DMS53 treated with DMSO at 0.1 percent for 48 hours (cell line): ENCODE data around the gene MYF6.

Experiments
- DNase-seq: peaks from one replicate; lab custom pipeline; 2025; ENCODE audit not compliant: unreplicated experiment; lab: John Stamatoyannopoulos, UW

Gene MYF6

DNA sequence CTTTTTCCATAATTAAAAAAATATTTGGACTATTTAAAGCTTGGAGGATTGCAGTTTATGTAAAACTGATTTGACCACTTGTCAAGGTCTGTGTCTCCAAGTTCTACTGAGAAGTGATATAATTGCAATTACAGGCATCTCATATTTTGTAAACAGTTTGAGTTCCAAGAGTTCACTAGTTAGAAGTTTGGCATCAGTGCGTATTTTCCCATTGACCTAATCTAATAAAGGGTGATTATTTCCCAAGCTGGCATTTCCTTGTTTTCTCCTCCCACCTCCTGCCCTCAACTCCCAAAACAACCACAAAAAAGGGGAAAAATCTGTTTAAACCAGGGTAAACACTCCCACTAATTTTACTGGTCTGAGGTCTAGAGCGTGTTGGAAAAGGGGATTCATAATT is 3.0 kb upstream of the MYF6 start:
- DNase-seq: no peak

DNA sequence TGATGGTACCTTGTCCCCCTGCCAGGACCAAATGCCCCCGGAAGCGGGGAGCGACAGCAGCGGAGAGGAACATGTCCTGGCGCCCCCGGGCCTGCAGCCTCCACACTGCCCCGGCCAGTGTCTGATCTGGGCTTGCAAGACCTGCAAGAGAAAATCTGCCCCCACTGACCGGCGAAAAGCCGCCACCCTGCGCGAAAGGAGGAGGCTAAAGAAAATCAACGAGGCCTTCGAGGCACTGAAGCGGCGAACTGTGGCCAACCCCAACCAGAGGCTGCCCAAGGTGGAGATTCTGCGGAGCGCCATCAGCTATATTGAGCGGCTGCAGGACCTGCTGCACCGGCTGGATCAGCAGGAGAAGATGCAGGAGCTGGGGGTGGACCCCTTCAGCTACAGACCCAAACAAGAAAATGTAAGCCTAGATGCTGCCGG is 410 bp downstream of the MYF6 start:
- DNase-seq: no peak

DNA sequence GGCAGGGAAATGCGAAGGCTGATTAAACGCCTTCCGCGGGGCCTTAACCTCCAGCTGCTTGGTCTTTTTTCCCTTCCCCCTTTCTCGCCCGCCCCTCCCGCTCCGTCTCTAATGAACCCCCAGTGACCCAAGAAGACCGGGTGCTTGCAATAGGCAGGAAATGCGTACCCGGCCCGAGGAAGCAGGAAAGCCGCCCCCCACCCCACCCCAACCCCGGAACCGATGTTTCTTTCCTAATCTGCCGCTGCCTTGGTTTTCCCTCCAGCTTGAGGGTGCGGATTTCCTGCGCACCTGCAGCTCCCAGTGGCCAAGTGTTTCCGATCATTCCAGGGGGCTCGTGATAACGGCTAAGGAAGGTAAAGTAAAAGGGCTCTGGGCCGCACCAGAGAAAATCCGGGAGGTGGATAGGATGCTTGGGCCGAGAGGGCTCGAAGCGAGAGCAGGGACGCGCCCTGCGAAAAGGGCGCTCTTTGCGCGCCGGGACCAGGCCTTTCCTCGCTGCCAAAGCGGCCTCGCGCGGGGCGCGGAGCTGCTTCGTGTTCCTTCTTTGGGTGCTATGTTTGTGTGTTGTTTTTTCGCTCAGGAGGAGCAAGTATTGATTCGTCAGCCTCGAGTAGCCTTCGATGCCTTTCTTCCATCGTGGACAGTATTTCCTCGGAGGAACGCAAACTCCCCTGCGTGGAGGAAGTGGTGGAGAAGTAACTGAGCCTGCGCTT is 983 bp downstream of the MYF6 start:
- DNase-seq: no peak

DNA sequence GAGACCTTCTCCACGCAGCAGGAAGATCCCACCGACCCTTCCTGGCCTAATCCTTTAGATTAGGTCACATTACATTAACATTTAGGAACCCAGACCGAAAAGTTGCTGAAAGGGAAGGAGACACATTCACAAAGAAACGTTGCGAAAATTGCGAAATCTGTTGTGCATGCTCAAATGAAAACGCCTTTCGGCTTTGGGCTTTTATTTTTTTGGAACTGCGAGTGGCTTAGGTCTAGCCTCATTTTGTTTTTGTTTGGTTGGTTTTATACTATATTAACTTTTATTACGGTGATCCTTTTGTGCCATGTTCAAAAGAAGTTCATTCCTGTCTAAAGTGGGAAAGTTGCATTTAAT is 1.5 kb downstream of the MYF6 start:
- no peak for DNase-seq

DNA sequence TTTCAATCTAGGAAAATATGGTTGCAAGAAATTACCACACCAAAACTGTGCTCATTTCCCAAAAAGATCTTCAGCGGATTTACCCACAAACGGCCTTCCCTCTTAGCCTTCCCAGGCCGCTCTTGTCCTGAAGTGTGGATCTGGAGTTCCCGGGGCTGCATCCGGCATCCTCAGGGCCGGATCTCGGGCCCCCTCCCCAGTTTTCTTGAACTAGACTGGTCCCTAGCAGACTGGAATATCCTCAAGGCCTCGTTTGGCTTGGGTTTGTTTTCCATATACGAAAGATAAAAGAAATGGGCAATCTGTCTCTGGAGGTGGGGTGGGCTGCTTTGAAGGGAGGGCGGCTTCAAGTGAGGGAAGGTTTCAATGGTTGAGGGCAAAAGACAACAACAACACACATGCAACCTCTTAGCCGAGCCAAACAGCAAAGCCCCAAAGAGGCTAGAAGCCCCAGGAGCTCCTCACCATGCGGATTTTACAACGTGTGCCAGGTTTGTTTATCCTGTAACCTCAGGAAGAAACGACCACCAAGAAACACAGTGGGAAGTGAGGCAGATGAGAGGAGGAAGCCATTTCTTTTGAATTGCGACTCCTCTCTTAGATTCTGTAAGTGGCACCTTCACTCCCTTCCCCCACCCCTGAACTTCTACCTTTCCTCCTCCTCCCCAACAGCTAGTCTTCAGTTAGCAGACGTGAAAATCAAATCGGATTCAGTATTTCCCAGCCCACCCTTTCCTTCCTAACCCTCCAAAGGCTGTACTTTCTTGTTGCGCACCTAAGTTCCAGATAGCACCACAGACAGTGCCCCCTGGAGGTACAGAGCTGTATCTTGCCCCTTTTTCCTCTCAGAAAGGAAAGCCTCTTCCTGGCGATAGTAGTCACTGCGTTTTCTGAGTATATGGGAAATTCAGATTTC is 2.6 kb downstream of the MYF6 start:
- DNase-seq: no peak

DNA sequence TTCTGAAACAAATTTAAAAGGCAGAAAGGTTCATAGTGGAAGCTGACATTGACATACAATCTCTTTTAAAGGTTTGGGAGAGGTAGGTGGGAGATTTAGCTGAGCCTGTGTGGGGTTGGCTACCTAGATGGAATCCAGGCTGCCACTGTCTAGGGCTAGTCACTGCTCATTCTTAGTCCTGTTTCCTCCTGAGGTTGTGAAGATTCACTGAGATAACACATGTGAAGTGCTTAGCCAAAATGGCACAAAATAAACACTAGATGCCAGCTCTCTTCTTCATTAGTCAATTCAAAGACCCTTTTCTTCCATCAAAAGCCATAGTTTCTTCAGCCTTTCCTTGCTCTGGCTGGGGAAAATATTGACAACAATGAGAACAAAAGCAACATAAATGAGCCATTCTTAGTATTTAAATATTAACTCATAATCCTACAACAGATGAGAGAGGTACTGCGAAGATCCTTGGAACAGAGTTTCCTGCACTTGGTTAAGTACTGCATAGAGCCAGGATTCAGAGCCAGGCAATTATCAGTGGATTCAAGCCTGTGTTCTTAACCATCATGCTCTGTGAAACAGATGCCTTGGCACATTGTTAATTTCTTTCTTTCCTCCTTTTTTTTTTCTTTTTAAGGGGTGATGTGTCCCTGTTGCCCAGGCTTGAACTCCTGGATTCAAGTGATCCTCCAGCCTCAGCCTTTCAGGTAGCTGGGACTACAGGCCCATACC is 3.5 kb downstream of the MYF6 start:
- DNase-seq: no peak

DNA sequence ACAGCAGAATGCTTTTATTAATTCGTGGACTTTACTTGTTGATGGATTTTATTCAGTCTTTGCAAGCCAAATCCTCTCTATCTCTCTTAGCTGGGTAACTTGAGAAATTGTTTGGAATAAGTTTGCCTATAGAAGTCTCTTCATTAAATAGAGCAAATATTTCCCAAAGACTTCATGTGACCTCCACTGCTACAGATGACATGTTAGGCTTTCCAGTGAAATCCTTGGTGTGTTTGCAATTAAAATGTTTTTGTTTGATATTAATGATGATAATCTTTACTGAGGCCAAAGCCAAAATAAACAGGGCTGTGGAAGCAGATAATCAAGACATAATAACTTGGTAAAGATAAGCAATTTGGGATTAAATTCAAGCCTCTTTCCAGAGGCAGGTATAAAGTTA is 4.4 kb downstream of the MYF6 start:
- DNase-seq: no peak

DNA sequence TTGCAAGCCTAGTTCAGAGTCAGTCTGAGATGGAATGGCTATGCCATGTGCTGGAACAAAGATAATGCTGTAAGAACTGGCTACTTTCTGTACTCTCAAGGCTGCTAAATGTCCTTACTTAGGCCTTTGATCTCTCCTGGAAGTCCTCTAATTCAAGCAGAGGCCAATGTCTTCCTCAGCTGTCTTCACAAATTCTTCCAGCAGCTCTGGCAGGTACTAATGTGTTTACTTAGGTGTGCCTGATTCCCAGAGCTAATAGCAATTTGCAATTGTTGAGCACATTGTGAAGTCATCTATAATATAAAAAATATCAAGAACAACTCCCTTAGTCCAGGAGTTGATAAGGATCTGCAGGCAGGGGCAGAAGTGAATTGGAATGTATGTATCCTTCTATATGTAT is 5.4 kb downstream of the MYF6 start:
- DNase-seq: no peak

DNA sequence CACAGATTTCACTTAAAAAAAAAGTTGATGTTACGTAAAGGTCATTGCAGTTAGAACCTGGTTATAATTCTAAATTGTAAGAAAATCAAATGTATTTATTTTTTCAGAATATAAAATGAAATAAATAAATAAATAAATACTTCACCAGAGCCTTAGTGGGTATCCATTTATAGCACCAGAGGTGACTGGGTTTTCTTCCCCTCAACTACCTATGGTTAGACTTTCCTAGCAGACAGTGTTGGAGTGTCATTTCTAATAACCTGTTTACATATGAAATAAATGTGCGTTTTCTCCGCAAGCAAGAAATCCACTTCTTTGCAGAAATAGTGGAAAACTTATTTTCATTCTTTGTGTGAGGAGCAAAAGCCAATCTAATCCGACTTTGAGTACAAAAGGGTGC is 6.0 kb downstream of the MYF6 start:
- DNase-seq: no peak

DNA sequence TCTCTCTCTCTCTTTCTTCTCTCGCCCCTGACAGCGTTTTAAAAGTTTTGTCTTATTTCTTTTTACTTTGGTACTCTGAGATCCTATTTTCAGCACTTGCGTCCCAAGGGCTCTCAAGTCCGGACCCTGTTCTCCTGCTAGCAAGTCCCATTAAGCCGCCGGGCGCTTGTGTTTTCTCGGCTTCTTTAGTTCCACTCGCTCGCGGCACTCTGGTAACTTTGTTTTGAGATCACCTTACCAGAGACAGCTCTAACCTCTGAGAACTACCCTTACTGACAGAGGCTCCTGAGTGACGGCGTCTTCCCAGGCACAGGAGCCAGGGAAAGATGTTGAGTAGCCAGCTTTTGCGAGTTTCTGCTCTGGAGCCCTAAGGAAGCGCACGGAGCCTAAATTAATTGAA is 6.6 kb downstream of the MYF6 start:
- no peak for DNase-seq

DNA sequence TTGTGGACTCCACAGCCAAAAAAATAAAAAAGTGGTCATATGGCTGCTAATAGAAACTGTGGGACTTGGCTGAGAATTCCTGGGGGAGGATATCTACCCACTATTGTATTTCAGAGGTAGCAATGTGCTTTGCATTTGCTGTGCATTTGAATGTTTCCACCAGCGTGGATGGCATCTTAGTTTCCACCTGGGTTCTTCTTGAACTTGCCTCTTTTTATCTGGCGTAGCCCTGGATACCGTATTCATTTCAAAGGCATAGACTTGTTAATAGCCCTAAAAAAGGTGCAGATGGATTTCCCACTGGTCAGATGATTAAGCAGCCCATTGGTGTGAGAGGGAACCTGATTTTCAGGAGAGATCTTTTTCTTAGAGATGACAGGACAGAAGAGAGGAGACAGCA is 7.4 kb downstream of the MYF6 start:
- no peak for DNase-seq

DNA sequence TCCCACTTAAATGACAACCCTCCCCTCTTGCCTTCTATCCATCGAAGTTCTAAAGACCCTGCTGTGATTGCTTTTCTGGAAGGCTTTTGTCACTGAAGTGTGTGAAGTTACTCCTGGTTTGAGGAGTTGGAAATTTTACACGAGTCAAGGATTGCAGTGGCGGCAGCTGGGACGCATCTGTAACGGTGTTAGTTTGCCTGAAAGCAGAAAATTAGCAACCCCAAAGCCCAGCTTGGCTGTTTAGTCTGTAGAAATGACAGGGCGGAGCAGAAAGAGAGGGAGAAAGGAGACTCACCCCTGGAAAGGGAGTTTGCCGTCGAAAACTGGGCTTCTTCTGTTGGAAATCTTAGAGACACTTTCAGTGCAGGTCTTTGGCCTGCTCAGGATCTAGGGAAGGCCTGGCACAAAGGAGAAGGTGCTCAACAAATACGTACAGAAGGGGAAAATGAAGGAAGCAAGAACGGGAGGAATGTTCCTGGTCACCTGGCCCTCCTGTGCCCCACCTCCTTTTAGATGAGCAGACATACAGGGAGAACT is 8.3 kb downstream of the MYF6 start:
- DNase-seq: no peak

DNA sequence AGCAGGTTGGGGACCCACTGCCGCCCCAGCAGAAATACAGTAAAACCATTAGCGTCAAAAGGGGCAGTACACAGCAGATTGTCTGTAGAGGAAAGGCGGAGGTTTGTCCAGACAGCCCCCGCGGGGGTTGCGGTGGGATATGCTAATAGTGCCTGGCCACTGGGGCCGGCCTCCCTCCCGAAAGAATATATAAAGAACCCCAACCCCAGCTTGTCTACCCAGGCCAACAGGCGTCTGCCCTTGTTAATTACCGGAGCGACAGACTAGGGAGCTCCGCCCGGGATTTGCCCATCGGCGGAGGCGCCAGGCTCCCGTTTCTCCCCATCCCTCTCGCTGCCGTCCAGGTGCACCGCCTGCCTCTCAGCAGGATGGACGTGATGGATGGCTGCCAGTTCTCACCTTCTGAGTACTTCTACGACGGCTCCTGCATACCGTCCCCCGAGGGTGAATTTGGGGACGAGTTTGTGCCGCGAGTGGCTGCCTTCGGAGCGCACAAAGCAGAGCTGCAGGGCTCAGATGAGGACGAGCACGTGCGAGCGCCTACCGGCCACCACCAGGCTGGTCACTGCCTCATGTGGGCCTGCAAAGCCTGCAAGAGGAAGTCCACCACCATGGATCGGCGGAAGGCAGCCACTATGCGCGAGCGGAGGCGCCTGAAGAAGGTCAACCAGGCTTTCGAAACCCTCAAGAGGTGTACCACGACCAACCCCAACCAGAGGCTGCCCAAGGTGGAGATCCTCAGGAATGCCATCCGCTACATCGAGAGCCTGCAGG is 9.4 kb downstream of the MYF6 start, which contains the start of gene MYF5:
Gene MYF5 (plus strand): TSS at position 217 of the 774 bp plus-strand sequence. CDS start 152 bp downstream, at position 369.
- no peak for DNase-seq

DNA sequence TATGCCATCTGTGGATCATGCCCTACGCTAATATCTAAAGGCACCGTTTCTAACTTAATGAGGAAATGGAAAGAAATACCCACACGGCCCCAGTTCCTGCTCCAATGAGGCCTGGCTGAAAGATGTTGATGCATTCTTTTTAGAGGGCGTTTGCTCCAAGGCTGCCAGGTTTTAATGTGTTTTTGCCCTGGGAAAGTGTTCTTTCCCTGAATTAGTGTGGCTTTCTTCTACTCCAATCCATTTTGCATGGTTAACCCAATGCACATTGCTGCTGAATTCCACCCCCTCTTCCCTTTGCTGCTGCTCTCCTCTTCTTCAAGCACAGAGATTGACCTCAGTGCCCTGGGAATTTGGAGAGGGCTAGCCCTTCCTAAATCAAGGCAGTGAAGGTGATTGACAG is 10.4 kb downstream of the MYF6 start:
- DNase-seq: no peak

DNA sequence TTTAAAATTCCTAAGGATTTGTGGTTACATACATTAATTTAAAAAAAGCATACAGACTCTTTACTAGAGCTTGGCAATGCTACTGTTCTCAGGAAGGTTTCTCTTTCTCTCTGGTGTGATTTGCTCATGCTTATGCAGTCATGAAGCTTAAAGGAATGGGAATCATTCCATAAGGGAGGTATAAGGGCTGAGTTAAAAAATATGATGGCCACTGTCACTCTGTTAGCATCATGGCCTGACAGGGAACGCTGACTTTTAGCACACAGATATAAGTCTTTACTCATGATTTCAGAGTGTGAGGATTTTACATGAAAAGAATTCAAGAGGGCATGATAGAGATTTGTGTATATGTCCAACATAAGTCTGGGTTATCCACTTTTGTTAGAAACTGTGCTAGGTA is 13.1 kb downstream of the MYF6 start:
- DNase-seq: no peak

DNA sequence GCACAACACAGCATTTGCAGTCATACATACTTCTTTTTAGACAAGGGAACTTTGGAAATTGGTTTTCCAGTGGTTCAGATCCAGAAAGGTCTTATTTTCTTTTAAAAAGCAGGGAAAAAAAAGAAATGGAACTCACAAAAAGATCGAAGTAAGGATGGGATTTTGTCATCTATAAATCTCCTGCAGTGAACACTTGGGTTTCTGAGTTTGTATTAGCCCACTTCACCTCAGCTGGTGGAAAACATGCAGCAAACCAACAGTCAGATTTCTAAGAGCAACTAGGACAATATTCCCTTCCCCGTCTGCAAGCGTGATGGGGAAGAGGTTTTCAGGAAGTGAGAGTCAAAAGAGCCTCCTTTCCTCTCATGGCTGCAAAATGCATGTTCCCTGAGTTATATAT is 13.9 kb downstream of the MYF6 start:
- DNase-seq: no peak

DNA sequence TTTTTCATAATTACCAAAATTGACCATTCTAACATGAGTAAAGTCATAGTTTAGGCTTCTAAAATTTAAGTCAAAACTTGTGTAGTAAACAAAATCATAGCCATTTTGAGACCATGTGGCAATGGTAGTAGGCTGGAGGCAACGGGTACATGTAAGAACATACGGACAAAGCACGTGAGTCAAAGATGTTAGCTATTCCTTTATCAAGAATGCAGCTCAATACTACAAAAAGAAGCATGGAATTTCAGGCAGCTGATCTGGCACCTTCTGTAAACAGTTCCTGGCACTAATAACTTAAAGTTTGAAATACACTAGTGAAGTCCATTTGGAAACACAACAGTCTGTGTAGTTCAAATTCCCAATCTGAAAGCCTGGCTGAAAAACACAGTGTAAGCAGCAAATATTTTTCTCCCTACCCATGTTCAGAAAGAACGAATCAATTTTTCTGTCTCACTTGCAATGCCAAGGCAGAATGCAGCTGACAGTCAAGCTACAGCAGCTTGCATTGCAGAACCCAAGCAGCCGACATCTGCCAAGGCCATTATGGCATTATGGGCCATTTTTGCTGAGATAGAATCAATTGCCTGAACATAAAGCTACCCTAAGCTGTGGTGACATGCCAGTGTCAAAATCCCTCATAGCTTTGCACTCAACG is 38.5 kb downstream of the MYF6 start:
- DNase-seq: no peak

DNA sequence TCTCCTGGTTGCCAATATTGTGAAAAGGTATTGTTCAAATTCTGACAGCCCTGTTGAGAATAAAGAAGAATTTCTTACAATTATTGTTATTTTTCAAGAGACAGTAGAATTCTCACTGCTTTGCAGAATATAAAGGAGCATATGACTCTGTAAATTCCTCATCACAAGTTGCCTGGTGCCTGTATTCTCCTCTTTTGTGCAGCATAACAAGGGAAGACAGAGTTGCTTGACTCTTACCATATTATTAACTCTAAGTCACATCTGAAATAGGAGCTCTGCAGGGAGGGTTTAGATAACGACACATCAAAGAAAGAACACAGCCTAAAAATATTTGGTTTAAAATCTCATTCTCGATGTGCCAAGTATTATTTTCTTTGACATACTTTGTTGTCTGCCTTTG is 40.4 kb downstream of the MYF6 start:
- DNase-seq: no peak

DNA sequence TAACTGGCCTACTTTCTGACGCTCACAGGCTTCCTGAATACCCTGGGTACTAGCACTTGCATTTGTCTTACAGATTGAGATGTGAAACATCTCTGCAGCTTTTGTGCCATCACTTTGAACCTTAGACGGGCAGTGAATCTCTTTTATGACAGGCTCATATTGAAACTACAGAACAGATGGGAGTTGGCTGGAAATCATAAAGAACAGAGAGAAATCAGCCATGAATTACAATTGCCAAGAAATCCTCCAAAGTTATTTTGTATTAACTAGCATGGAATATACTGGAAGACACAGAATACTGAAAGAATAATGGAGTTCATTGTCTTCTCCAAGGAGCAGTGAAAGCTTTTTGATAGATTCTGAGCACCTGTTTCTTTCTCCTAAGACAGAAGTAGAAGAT is 42.0 kb downstream of the MYF6 start:
- no peak for DNase-seq

DNA sequence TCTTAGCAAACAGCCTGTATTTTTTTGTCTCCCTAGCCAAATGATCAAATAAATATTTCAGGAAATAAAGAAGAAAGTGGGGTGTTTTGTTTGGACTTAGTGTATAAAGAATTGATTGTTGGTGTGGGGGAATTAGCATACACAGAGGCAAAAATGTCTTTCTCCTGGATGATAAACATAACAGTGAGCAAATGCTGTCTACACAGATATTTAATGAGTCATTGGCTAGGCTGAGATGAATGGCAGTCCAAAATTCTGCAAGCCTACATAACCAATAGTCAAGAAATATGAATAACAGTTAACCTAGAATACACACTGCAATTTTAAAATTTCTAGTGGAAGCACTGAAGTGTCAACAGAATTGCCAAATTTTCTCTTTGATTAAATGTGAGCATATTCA is 45.0 kb downstream of the MYF6 start:
- no peak for DNase-seq
